Mesothelial cell of epicardium (in vitro differentiated cells): ENCODE data around the gene CARNS1. TPM values are rescaled to one million over a fixed set of nuclear protein-coding genes. Genes with fewer than 3 reads are reported as not detected.

Experiments used
- DNase-seq, 2 experiments: peaks; one replicate each; pipeline ENCODE4 v3.0.0; 2021; ENCODE audit warnings: low spot score in 2 of 2; ENCODE audit not compliant: unreplicated experiment in 2 of 2
- H3K27ac Mint-ChIP-seq: 2 replicates; pipeline ENCODE4 v1.8.0; 2021; ENCODE audit warnings: mixed read lengths
- H3K27me3 Mint-ChIP-seq: 2 replicates; pipeline ENCODE4 v1.8.0; 2021; ENCODE audit warnings: low read depth, mixed read lengths
- H3K36me3 Mint-ChIP-seq: 2 replicates; pipeline ENCODE4 v1.8.0; 2021; ENCODE audit warnings: mixed read lengths
- H3K4me1 Mint-ChIP-seq: 2 replicates; pipeline ENCODE4 v1.8.0; 2021; ENCODE audit warnings: mixed read lengths
- H3K4me3 Mint-ChIP-seq: 2 replicates; pipeline ENCODE4 v1.8.0; 2021; ENCODE audit warnings: mild to moderate bottlenecking, moderate library complexity, mixed read lengths
- H3K9me3 Mint-ChIP-seq: 2 replicates; pipeline ENCODE4 v1.8.0; 2021; ENCODE audit warnings: mixed read lengths
- CTCF ChIP-seq: fragments of 200-600 bp; sonication (generic); IDR thresholded peaks from one replicate; pipeline ENCODE4 v1.5.0; 2021; ENCODE audit warnings: antibody characterized with exemption; ENCODE audit not compliant: unreplicated experiment
- total RNA-seq: library from RNA; stranded (reverse); gene quantifications from 3 replicates; pipeline ENCODE4 v1.2.1, GENCODE V29; 2021

Gene CARNS1
- total RNA-seq, 1 donor from 2014 or later = 21.1 TPM

- Mint-ChIP-seq H3K36me3 (peaks cover 12% of the 10 kb centered on the region), H3K9me3 (no peaks in the 10 kb centered on the region), H3K27me3 (no peaks in the 10 kb centered on the region), H3K27ac (no peak overlapping the region), H3K4me3 (no peak overlapping the region), H3K4me1 (peaks cover 11% of the 10 kb centered on the region)
- no peak for TF ChIP-seq CTCF
- DNase-seq = no peak
Measured at GRCh38 chr11:67432655-67433349, 17.3 kb downstream of the CARNS1 start.

- Mint-ChIP-seq H3K36me3 (peaks cover 12% of the 10 kb centered on the region), H3K4me3 (no peak overlapping the region), H3K27me3 (no peaks in the 10 kb centered on the region), H3K9me3 (no peaks in the 10 kb centered on the region), H3K27ac (no peak overlapping the region), H3K4me1 (peaks cover 7% of the 10 kb centered on the region)
- no peak for TF ChIP-seq CTCF
- no peak for DNase-seq
Measured at GRCh38 chr11:67433536-67434394, 18.3 kb downstream of the CARNS1 start.

- no peaks in the 10 kb centered on the region for H3K27me3 Mint-ChIP-seq
- TF ChIP-seq CTCF = no peak
- peaks cover 3% of the 10 kb centered on the region for H3K4me1 Mint-ChIP-seq
- H3K27ac Mint-ChIP-seq = no peak overlapping the region
- no peak overlapping the region for H3K4me3 Mint-ChIP-seq
- peaks cover 12% of the 10 kb centered on the region for H3K36me3 Mint-ChIP-seq
- no peaks in the 10 kb centered on the region for H3K9me3 Mint-ChIP-seq
- no peak for DNase-seq
Measured at GRCh38 chr11:67434395-67434881, 19.0 kb downstream of the CARNS1 start.

GRCh38 chr11:67435031-67435726 is 19.7 kb downstream of the CARNS1 start:
- no peak for DNase-seq
- H3K36me3 Mint-ChIP-seq = peaks cover 12% of the 10 kb centered on the region
- no peak overlapping the region for H3K4me3 Mint-ChIP-seq
- H3K4me1 Mint-ChIP-seq = peaks cover 3% of the 10 kb centered on the region
- no peaks in the 10 kb centered on the region for H3K27me3 Mint-ChIP-seq
- no peak for TF ChIP-seq CTCF
- no peak overlapping the region for H3K27ac Mint-ChIP-seq
- no peaks in the 10 kb centered on the region for H3K9me3 Mint-ChIP-seq

GRCh38 chr11:67435727-67436458 is 20.4 kb downstream of the CARNS1 start:
- no peak for DNase-seq
- no peak overlapping the region for H3K4me3 Mint-ChIP-seq
- H3K4me1 Mint-ChIP-seq = peaks cover 3% of the 10 kb centered on the region
- no peak for TF ChIP-seq CTCF
- no peak overlapping the region for H3K27ac Mint-ChIP-seq
- no peaks in the 10 kb centered on the region for H3K9me3 Mint-ChIP-seq
- H3K36me3 Mint-ChIP-seq = peaks cover 10% of the 10 kb centered on the region
- no peaks in the 10 kb centered on the region for H3K27me3 Mint-ChIP-seq
